GM12874 (cell line): Measurements from ENCODE around the gene C2CD3.

ENCODE experiments used
- CTCF ChIP-seq: IDR thresholded peaks from 2 replicates; pipeline ENCODE4 v1.5.1; 2011; ENCODE audit warnings: low read depth, mild to moderate bottlenecking, control low read depth, low read length, moderate library complexity; ENCODE audit not compliant: insufficient read depth

The C2CD3 gene

GRCh38 chr11:74024261-74025029 lies 146.4 kb downstream of the C2CD3 start:
- TF ChIP-seq CTCF: no peak

DNA sequence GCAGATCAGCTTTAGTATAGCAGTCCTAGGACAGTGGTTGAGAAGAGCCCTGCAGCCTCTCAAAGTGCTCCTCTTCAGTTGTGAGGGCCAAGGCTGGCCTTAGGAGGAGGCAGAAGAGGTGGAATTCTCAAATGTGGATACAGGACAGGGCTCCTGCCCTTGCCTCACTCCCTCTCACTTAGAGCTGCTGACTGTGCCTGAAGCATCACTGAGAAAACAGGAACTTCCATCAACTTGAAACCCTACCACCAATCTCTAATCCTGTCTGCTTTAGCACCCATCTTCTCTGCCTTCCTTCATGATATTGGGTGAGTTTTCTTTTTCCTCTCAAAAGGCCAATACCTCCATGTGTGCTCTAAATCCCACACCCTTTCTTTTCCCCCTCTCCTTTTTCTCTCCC lies 147.5 kb downstream of the C2CD3 start:
- TF ChIP-seq CTCF: no peak

DNA sequence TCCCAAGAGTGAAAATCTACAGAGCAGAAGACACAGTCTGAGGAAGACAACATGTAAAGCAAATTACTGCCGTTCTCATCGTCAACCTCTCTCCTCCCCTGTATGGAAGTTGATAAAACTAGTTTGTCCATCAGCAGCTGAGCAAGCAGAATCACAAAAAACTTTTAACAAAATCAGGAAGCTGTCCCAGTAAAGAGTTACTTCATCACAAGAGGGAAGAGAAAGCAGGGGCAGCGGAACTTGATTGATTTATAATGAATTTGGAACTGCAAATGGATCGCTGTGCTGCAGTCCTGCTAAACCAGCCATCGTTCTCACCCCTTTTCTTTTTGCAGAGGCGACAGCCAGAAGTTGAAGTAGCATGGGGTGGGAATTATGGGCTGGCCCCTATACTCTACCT lies 148.3 kb downstream of the C2CD3 start:
- no peak for TF ChIP-seq CTCF

GRCh38 chr11:74021998-74022397 lies 148.8 kb downstream of the C2CD3 start:
- TF ChIP-seq CTCF: no peak

DNA sequence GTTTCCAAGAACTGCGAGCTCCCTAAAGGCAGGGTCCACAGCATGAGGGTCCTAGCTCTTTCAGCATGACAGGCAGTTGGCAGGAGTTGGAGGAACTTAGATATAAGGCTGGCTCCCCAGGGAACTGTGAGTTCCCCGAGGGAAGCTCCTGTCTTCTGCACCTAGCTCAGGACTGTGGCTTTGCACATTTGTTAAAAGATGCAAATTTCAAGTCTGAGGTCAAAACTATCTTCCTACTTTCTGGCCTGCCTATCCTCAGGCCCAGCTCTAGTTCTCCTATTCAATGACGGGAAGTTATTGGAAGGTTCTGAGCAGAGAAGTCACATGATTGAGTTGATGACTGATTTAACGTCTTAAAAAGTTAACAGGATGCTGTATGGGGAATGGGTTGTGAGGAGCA lies 150.3 kb downstream of the C2CD3 start:
- no peak for TF ChIP-seq CTCF

- no peak for TF ChIP-seq CTCF
Measured at GRCh38 chr11:74019860-74020259, 150.9 kb downstream of the C2CD3 start.

DNA sequence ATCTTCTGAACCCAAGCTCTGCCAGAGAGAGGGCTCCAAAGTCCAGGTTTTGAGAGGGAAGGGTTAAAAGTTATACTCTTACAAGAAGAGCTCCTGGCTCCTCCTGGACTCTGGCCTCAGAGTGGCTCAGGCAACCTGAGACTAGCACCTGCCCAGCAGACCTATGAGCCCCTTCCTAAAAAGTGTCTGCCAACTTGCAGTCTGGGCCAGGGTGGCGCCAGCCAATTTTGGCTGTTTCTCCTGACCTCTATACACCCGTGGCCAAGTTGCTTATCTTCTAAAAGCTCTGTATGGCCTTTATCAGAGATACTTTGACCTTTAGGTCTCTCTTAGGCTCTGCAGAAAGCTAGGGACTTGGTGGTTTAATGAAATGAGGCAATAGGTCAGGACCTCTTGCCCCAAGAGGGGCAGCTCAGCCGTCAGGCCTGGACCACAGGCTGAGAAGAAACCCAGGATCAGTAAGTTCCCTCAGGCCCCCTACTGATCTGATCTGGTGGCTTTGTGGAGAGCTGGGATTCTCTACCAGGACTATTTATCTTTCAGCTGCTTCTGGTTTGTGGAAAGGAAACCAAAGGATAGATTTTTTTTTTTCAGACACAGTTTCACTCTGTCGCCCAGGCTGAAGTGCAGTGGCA lies 151.6 kb downstream of the C2CD3 start:
- no peak for TF ChIP-seq CTCF
